Smooth muscle cell (in vitro differentiated cells): ENCODE measurements around the gene CALY. TPM values are rescaled to one million over a fixed set of nuclear protein-coding genes. Genes with fewer than 3 reads are reported as not detected.
A peak's percentile ranks its signal among the peaks of the same experiment; 100 is the strongest.

Source experiments
- DNase-seq: peaks from one replicate; lab custom pipeline; 2025; ENCODE audit not compliant: unreplicated experiment; lab: John Stamatoyannopoulos, UW
- H2AFZ ChIP-seq: fragments of 200-600 bp; sonication (generic); 2 replicates; pipeline ENCODE4 v1.6.0; 2016; ENCODE audit warnings: antibody characterized with exemption, low read depth, mild to moderate bottlenecking
- H3F3A ChIP-seq: fragments of 200-600 bp; sonication (generic); 2 replicates; pipeline ENCODE4 v1.6.0; 2017; ENCODE audit warnings: antibody characterized with exemption, low read depth
- H3K27ac ChIP-seq: fragments of 200-600 bp; sonication (generic); 2 replicates; pipeline ENCODE4 v1.5.1; 2016; ENCODE audit warnings: low read depth, mild to moderate bottlenecking
- H3K27me3 ChIP-seq: fragments of 200-600 bp; sonication (generic); 2 replicates; pipeline ENCODE4 v1.6.1; 2016; ENCODE audit warnings: low read depth, mild to moderate bottlenecking
- H3K36me3 ChIP-seq: fragments of 200-600 bp; sonication (generic); 2 replicates; pipeline ENCODE4 v1.5.1; 2016; ENCODE audit warnings: low read depth
- H3K4me1 ChIP-seq: fragments of 200-600 bp; sonication (generic); 2 replicates; pipeline ENCODE4 v1.5.1; 2016; ENCODE audit warnings: low read depth
- H3K4me2 ChIP-seq: fragments of 200-600 bp; sonication (generic); 2 replicates; pipeline ENCODE4 v1.6.0; 2016; ENCODE audit warnings: mild to moderate bottlenecking
- H3K4me3 ChIP-seq: fragments of 200-600 bp; sonication (generic); 2 replicates; pipeline ENCODE4 v1.5.1; 2016; ENCODE audit warnings: mild to moderate bottlenecking
- H3K79me2 ChIP-seq: fragments of 200-600 bp; sonication (generic); 2 replicates; pipeline ENCODE4 v1.6.0; 2016; ENCODE audit warnings: low read depth, mild to moderate bottlenecking
- H3K9ac ChIP-seq: fragments of 200-600 bp; sonication (generic); 2 replicates; pipeline ENCODE4 v1.6.0; 2016; ENCODE audit warnings: low read depth
- H3K9me3 ChIP-seq: fragments of 200-600 bp; sonication (generic); replicated peaks from 2 replicates; pipeline ENCODE4 v1.5.1; 2016; ENCODE audit warnings: low read depth
- H4K20me1 ChIP-seq: fragments of 200-600 bp; sonication (generic); 2 replicates; pipeline ENCODE4 v1.6.0; 2016; ENCODE audit warnings: low read depth
- WGBS: methylation state at CpG from one replicate; pipeline ENCODE4 v1.1.7; 2016; ENCODE audit warnings: low lambda C conversion rate; 5-methylcytosine and 5-hydroxymethylcytosine counted together
- polyA plus RNA-seq: library from polyadenylated mRNA; unstranded; fragments of >200 nt; fragmentation: Nextera tagmentation; extraction: Ambion mirVana; gene quantifications from 2 replicates; pipeline ENCODE4 v1.2.1, GENCODE V29; 2016
- total RNA-seq: library from RNA; depleted of rRNA; stranded (reverse); fragments of >200 nt; gene quantifications from 2 replicates; pipeline ENCODE4 v1.2.3, GENCODE V29; 2014
- TF ChIP-seq, protein P1 (sequence below): fragments of 200-600 bp; sonication (generic); IDR thresholded peaks from 2 replicates; pipeline ENCODE4 v1.5.1; 2017; ENCODE audit warnings: borderline replicate concordance, mild to moderate bottlenecking, antibody characterized with exemption; ENCODE audit not compliant: insufficient read depth, poor library complexity, severe bottlenecking

CALY gene
- total and polyA plus RNA-seq, 2 experiments from 2014 or later, result 2.4 to 10.1 TPM

DNA sequence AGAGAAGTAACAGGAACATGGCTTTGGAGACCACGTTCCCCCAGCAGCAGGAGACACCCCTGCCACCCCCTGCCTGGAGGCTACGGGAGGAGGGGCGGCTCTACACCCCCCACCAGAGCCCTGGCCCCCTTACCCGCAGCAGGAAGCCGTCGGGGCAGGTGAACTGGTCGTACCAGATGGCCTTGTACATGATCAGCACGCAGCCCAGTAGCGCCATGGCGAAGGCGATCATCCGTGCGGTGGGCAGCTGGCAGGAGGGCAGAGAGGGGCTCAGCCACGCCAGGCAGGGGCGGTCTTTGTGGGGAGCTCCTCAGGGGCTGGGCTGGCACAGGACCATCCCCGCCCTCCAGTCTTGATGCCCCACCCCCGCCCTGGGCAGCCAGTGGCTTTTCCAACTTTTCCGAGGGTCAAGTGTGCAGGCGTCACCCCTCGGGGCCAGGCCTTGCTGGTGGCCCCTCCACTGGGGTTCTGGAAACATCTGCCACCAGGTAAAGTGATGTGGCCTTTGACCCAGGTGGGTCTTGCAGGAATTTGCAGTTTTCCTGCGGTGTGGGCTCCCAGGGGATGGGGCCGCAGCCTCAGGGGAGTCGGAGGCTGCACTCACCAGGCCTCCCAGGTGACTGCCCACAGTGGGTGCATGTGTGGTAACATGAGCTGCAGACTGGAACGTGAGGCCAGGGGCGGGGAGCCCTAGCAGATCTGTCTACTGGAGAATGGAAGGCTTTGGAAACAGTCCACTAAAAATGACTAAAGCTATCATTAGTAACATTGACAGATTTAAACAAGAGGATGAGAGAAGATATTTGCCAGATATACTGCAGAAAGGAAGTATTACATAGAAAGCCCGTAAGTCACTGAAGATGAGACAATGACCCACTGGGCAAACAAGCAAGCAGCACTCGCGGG is 9.7 kb downstream of the CALY start:
- TF ChIP-seq, protein P1, sequence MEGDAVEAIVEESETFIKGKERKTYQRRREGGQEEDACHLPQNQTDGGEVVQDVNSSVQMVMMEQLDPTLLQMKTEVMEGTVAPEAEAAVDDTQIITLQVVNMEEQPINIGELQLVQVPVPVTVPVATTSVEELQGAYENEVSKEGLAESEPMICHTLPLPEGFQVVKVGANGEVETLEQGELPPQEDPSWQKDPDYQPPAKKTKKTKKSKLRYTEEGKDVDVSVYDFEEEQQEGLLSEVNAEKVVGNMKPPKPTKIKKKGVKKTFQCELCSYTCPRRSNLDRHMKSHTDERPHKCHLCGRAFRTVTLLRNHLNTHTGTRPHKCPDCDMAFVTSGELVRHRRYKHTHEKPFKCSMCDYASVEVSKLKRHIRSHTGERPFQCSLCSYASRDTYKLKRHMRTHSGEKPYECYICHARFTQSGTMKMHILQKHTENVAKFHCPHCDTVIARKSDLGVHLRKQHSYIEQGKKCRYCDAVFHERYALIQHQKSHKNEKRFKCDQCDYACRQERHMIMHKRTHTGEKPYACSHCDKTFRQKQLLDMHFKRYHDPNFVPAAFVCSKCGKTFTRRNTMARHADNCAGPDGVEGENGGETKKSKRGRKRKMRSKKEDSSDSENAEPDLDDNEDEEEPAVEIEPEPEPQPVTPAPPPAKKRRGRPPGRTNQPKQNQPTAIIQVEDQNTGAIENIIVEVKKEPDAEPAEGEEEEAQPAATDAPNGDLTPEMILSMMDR, result no peak
- Histone ChIP-seq H3K4me3 (no peak overlapping the region), H3K4me2 (no peak overlapping the region), H3K27ac (no peak overlapping the region), H4K20me1 (no peaks in the 10 kb centered on the region), H3K27me3 (peaks cover 46% of the 10 kb centered on the region), H3F3A (no peaks in the 10 kb centered on the region), H3K36me3 (no peaks in the 10 kb centered on the region), H2AFZ (no peak overlapping the region), H3K4me1 (peaks cover 12% of the 10 kb centered on the region), H3K79me2 (no peaks in the 10 kb centered on the region), H3K9ac (no peak overlapping the region), H3K9me3 (no peaks in the 10 kb centered on the region)
- no peak for DNase-seq
- WGBS, result 75% methylated on average over 28 of the region's 28 CpGs

DNA sequence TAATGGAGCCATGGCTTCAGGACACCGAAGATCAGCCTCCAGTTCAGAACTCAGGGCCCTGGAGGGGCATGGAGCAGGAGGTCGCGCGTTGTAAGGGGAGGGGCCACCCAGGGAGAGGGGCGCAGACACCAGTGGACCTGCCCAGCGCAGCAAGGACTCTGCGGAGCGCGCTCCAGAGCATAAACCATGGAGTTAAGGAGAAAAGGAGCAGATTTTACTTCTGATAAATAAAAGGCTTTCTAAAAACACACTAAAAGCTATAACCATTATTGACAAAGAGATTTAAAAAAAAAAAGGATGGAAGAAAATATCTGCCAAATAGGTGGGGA is 10.5 kb downstream of the CALY start:
- H3K27me3 ChIP-seq, result peaks cover 38% of the 10 kb centered on the region
- no peak overlapping the region for H3K27ac ChIP-seq
- H3K79me2 ChIP-seq, result no peaks in the 10 kb centered on the region
- H3K4me1 ChIP-seq, result peaks cover 12% of the 10 kb centered on the region
- H3K36me3 ChIP-seq, result no peaks in the 10 kb centered on the region
- no peaks in the 10 kb centered on the region for H3F3A ChIP-seq
- H3K4me3 ChIP-seq, result peak overlapping the region; percentile 60
- peak overlapping the region; percentile 56 for H2AFZ ChIP-seq
- TF ChIP-seq, protein P1, result no peak
- no peak overlapping the region for H3K9ac ChIP-seq
- no peak for DNase-seq
- 43% methylated on average over 9 of the region's 9 CpGs for WGBS
- peak overlapping the region; percentile 98 for H3K4me2 ChIP-seq
- H3K9me3 ChIP-seq, result no peaks in the 10 kb centered on the region
- no peaks in the 10 kb centered on the region for H4K20me1 ChIP-seq

DNA sequence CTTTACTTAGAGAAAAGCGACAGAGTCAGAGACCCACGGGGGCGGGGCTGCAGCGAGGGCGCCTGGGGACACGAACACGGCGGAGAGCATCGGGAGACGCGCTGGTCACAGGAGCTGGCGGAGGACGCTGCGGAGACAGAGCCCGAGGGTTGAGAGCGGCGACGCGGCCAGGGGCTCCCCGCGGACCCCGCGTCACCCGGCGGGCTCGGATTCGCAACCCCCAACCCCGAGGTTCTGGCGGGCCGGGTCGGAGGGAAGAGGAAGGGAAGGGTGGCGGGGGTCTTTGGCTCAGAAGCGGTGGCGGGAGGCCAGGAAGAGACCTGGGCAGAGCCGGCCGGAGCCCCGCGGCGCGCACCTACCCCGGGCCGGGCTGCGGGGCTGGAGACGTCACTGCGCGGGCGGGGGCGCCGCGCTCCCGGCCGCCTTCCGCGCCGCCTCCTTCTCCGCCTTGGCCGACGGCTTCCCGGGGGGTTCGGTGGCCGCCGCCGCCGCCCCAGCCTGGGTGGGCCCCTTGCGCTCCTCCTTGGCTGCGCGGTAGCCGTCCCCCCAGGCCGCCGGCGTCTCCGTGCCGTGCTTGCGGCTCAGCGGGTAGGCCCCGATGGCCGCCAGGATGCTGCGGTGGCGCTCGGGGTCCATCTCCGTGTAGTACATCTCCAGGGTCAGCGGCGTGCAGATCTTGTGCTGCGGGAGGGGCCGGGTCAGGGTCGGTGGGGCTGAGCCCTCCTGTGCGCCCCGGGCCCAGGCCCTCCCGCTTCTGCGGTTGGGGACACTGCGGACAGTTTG is 11.1 kb downstream of the CALY start:
- TF ChIP-seq, protein P1, result no peak
- Histone ChIP-seq H3K79me2 (no peaks in the 10 kb centered on the region), H3K4me2 (peak overlapping the region; percentile 98), H3F3A (no peaks in the 10 kb centered on the region), H3K9me3 (no peaks in the 10 kb centered on the region), H3K27ac (no peak overlapping the region), H3K27me3 (peaks cover 33% of the 10 kb centered on the region), H3K9ac (peak overlapping the region; percentile 32), H3K36me3 (no peaks in the 10 kb centered on the region), H4K20me1 (no peaks in the 10 kb centered on the region), H2AFZ (peak overlapping the region; percentile 56), H3K4me1 (peaks cover 12% of the 10 kb centered on the region), H3K4me3 (peak overlapping the region; percentile 60)
- WGBS, result 4% methylated on average over 57 of the region's 91 CpGs
- DNase-seq, result no peak
